ENCODE data around the gene CADM1.

- TF ChIP-seq CTCF (IDR thresholded peaks at IDR 0.05) (no peak), POLR2A (IDR thresholded peaks at IDR 0.05) (no peak)
Observed at GRCh38 chr11:115201111-115201792, 303.0 kb downstream of the CADM1 start.
